ENCODE results near the gene CLDN15. TPM values are rescaled to one million over a fixed set of nuclear protein-coding genes. Genes with fewer than 3 reads are reported as not detected.

Gene CLDN15
- total RNA-seq, 1 donor from 2014 or later = 21.0 TPM

DNA sequence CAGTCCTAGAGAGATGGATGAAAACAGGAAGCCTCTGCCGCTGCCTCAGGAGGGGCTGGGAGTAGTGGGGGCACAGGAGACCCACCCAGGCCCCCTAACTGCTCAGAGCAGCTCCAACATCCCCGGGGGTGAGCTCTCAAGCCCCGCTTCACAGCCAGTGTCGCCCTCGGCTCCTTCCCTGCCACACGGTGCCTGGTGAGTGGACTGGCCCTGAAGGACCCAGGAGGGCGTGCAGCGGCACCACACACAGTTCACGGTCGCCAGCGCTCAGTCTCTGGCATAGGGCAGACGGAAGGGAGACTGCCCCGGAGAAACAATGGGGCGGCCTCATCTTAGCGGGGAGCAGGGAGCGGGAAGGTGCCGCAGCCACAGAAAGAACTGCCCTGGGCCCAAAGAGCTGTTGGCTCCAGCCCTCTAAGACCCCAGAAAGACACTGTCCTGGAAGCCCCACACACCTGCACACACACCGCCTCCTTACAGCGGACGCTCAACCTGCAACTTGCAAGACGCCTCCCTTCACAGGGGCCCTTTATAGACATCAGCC is 1.2 kb downstream of the CLDN15 start:
- ATAC-seq (ENCODE audit: low read depth) (no peak), DNase-seq (no peak)
- H3K27ac Mint-ChIP-seq = no peak overlapping the region
- CTCF ChIA-PET = no interaction called here
- no peaks in the 10 kb centered on the region for H3K9me3 Mint-ChIP-seq
- POLR2A ChIA-PET = no interaction called here
- H3K4me3 Mint-ChIP-seq = no peak overlapping the region
- peaks cover 8% of the 10 kb centered on the region for H3K4me1 Mint-ChIP-seq
- TF ChIP-seq, protein P1, sequence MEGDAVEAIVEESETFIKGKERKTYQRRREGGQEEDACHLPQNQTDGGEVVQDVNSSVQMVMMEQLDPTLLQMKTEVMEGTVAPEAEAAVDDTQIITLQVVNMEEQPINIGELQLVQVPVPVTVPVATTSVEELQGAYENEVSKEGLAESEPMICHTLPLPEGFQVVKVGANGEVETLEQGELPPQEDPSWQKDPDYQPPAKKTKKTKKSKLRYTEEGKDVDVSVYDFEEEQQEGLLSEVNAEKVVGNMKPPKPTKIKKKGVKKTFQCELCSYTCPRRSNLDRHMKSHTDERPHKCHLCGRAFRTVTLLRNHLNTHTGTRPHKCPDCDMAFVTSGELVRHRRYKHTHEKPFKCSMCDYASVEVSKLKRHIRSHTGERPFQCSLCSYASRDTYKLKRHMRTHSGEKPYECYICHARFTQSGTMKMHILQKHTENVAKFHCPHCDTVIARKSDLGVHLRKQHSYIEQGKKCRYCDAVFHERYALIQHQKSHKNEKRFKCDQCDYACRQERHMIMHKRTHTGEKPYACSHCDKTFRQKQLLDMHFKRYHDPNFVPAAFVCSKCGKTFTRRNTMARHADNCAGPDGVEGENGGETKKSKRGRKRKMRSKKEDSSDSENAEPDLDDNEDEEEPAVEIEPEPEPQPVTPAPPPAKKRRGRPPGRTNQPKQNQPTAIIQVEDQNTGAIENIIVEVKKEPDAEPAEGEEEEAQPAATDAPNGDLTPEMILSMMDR (IDR thresholded peaks at IDR 0.05) = no peak
- intact Hi-C loops (cut with micrococcal nuclease) = no loop called here
- H3K36me3 Mint-ChIP-seq (ENCODE audit: low read depth) = peaks cover 44% of the 10 kb centered on the region
- no peaks in the 10 kb centered on the region for H3K27me3 Mint-ChIP-seq

DNA sequence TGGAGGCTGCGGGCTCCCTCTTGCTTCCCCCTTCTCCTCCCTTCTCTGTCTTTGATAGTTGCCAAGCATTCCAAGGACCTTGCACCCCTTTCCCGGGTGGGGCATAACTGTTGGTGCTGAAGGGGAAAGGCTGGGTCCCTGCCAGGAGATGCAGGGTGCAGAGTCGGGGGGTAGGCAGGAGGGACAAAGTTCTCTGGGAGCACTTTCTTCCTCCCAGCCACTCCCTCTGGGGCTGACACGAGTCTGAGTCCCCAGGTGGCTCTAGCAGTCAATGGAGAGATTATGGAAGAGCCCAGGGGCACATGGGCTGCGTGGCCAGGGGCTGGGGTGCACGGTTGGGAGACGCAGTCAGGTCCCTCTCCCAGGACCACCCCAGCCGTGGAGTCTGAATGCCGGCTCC is 2.1 kb downstream of the CLDN15 start:
- H3K27me3 Mint-ChIP-seq = no peaks in the 10 kb centered on the region
- CTCF ChIA-PET = no interaction called here
- intact Hi-C loops (cut with micrococcal nuclease) = no loop called here
- H3K4me3 Mint-ChIP-seq = no peak overlapping the region
- ATAC-seq (ENCODE audit: low read depth) (no peak), DNase-seq (no peak)
- POLR2A ChIA-PET = interaction anchor here (0.6 kb wide), 1 partner anchor 75 kb away, joined by 3 read pairs; no protein-coding TSS in a partner anchor
- peaks cover 3% of the 10 kb centered on the region for H3K4me1 Mint-ChIP-seq
- TF ChIP-seq, protein P1 (IDR thresholded peaks at IDR 0.05) = no peak
- H3K36me3 Mint-ChIP-seq (ENCODE audit: low read depth) = peaks cover 44% of the 10 kb centered on the region
- no peaks in the 10 kb centered on the region for H3K9me3 Mint-ChIP-seq
- no peak overlapping the region for H3K27ac Mint-ChIP-seq

DNA sequence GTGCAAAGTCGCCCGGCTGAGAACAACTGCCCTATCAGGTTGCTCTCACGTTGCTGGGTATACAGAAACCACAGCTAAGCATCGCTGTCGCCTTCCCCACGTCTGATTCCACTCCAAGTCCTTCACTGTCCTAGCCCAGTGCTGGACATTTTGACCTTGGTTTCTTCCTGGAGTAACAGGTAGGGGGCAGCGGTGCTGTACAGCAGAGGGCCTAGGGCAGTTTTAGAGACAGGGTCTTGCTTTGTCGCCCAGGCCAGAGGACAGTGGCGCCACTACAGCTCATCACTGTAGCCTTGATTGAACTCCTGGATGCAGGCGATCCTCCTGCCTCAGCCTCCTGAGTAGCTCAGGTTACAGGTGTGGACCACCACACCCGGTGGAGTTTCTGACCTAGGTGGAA is 2.6 kb downstream of the CLDN15 start:
- intact Hi-C loops (cut with micrococcal nuclease) = no loop called here
- DNase-seq (no peak), ATAC-seq (ENCODE audit: low read depth) (no peak)
- Mint-ChIP-seq H3K4me3 (no peak overlapping the region), H3K4me1 (peaks cover 2% of the 10 kb centered on the region), H3K27me3 (no peaks in the 10 kb centered on the region), H3K27ac (no peak overlapping the region), H3K36me3 (ENCODE audit: low read depth) (peaks cover 42% of the 10 kb centered on the region), H3K9me3 (no peaks in the 10 kb centered on the region)
- ChIA-PET CTCF (no interaction called here), POLR2A (interaction anchor here (0.6 kb wide), 1 partner anchor 74 kb away, joined by 3 read pairs; no protein-coding TSS in a partner anchor)
- TF ChIP-seq, protein P1 (IDR thresholded peaks at IDR 0.05) = no peak

DNA sequence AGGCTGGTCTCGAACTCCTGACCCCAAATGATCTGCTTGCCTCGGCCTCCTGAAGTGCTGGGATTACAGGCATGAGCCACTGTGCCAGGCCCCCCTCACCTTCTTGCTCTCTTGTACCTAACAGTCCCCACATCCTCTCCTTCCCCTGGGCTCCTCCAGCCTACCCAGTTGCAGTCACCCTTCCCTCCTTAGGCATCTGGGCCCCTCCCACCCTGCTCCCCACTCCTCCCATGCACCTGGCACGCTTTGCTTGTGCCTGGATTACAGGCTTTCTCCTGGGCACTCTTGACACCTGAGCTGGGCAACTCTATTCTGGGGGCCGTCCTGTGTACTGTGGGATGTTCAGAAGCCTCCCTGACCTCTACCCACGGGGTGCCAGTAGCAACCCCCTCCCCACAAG is 3.0 kb downstream of the CLDN15 start:
- Mint-ChIP-seq H3K27me3 (no peaks in the 10 kb centered on the region), H3K4me3 (no peak overlapping the region), H3K27ac (no peak overlapping the region), H3K36me3 (ENCODE audit: low read depth) (peaks cover 38% of the 10 kb centered on the region), H3K4me1 (peaks cover 2% of the 10 kb centered on the region), H3K9me3 (no peaks in the 10 kb centered on the region)
- TF ChIP-seq, protein P1 (IDR thresholded peaks at IDR 0.05) = no peak
- POLR2A ChIA-PET = interaction anchor here (0.6 kb wide), 1 partner anchor 74 kb away, joined by 3 read pairs; no protein-coding TSS in a partner anchor
- CTCF ChIA-PET = no interaction called here
- DNase-seq (no peak), ATAC-seq (ENCODE audit: low read depth) (no peak)
- intact Hi-C loops (cut with micrococcal nuclease) = no loop called here

DNA sequence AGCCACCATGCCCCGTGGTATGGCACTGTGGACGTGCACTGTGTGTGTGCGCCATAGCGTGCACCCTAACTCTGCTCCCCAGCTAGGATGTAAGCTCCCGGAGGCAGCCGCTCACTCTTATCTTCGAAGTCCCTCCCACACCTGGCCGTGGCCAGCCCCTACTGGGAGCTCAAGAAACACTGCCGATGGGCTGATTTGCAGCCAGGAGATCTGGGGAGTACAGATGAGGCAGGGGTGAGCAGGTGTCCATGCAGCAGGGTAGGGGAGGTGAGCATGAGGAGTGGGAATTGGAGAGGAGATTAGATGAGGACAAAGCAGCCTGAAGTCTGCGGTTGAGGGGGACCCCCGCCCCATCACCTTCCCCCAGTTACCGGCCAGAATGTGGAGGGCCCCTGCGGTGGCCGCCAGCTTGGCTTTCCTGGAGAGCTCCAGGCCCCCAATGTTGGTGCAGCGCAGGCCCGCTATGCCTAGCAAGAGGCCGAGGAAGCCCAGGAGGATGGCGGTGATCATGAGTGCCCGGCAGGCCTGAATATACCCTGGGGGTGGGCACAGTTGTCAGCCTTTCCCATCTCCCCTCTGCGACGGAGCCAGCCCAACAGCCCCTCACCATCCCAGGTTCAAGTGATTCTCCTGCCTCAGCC is 3.6 kb downstream of the CLDN15 start:
- Mint-ChIP-seq H3K27ac (no peak overlapping the region), H3K9me3 (no peaks in the 10 kb centered on the region), H3K27me3 (no peaks in the 10 kb centered on the region), H3K4me3 (no peak overlapping the region), H3K4me1 (peaks cover 2% of the 10 kb centered on the region), H3K36me3 (ENCODE audit: low read depth) (peaks cover 34% of the 10 kb centered on the region)
- CTCF ChIA-PET = no interaction called here
- DNase-seq (no peak), ATAC-seq (ENCODE audit: low read depth) (no peak)
- TF ChIP-seq, protein P1 (IDR thresholded peaks at IDR 0.05) = no peak
- POLR2A ChIA-PET = interaction anchor here (1.8 kb wide), 1 partner anchor 10 kb away, joined by 4 read pairs; no protein-coding TSS in a partner anchor
- intact Hi-C loops (cut with micrococcal nuclease) = no loop called here
